ENCODE results near the gene BTBD2.

- no peak for TF ChIP-seq CSRNP3 (CRISPR knock-in tag; IDR thresholded peaks at IDR 0.05)
- TF ChIP-seq ZFP3 (CRISPR knock-in tag; IDR thresholded peaks at IDR 0.05): no peak
Measured at GRCh38 chr19:2044709-2045500, 29.4 kb upstream of the BTBD2 start.
